OCI-LY1 (cell line): Measurements from ENCODE around the gene ZNF318.

Experiments used
- CTCF ChIP-seq: fragments of 200-600 bp; sonication (generic), shearing (Covaris generic); IDR thresholded peaks from 2 replicates; pipeline ENCODE4 v1.5.1; 2017; ENCODE audit warnings: mild to moderate bottlenecking, antibody characterized with exemption, low read length, moderate library complexity, mixed read lengths
- EZH2 ChIP-seq: fragments of 200-600 bp; sonication (generic), shearing (Covaris generic); IDR thresholded peaks from 2 replicates; pipeline ENCODE4 v1.8.0; 2017; ENCODE audit warnings: borderline replicate concordance, mixed run types, mild to moderate bottlenecking, antibody characterized with exemption, low read length, moderate library complexity, mixed read lengths

DNA sequence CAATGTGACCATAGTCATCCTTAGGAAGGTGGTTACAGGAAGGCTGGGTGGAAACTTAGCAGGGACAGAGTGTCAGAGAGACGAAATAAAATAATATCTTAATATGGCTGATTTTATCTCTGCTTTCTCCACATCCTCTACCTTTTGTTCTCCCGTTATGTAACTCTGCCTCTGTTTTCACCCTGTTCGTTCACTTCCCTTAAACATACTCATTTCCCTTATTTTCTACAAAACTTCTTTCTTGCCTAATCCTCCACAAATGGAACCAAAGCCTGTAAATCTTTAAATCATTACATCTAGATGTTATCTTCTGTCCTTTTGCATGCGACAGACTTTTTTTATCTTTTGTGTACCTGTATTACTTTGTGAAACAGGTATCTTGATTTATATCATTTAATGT is 37.6 kb downstream of the ZNF318 start:
- TF ChIP-seq CTCF (no peak), EZH2 (no peak)
